Articular chondrocyte of knee joint (primary cell): Measurements from ENCODE around the gene PRR20D. TPM values are rescaled to one million over a fixed set of nuclear protein-coding genes. Genes with fewer than 3 reads are reported as not detected.

ENCODE experiments used
- small RNA-seq: library from RNA; depleted of rRNA; stranded (forward); fragments of <200 nt; gene quantifications from one replicate; pipeline ENCODE3, GENCODE V24; 2012
- total RNA-seq: library from RNA; depleted of rRNA; stranded (reverse); fragments of >200 nt; gene quantifications from 2 replicates; pipeline ENCODE4 v1.2.3, GENCODE V29; 2012

The PRR20D gene
- total RNA-seq = not detected in 2 replicates

DNA sequence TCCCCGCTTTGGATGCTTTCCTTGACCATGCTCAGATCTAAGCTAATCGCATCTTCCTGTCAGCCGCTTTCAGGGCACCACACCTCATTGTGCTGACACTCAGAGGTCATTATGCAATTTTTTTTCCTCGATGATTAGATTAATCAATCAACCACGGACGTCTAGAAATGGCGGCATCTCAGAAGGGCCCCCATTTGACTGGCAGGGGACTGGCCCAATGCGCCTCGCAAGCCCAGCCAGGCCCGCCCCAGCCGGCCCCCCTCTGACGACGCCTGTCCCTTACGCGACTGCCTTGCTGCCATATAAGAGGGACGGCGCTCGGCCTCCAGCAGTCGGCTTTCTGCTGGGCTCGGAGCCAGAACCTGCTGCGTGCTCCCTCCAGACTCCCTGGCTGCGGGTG is at the start of gene PRR20D:
Gene PRR20D (plus strand): TSS at position 301 of the 400 bp plus-strand sequence. CDS start 387 bp downstream, outside the sequence.

DNA sequence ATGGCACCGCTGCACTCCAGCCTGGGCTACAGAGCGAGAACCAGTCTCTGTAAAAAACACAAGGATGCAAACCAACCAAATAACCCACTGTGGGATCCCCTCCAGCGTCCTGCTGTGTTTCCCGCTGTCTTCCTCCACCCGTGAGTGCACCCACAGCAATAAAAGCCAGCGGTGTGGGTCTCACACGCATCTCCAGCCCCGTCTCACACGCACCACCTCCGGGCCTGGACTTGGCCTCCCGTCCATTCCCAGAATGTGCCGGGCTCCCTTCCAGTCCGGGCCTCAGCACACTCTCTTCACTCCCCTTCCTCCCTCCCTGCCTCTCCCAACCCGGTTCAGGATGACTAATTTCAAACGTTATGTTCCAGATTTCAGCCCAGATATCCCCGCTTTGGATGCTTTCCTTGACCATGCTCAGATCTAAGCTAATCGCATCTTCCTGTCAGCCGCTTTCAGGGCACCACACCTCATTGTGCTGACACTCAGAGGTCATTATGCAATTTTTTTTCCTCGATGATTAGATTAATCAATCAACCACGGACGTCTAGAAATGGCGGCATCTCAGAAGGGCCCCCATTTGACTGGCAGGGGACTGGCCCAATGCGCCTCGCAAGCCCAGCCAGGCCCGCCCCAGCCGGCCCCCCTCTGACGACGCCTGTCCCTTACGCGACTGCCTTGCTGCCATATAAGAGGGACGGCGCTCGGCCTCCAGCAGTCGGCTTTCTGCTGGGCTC is 20.0 kb upstream of the PRR20D start, which contains the start of gene PRR20A:
Gene PRR20A (plus strand): TSS at position 684 of the 734 bp plus-strand sequence. CDS start 387 bp downstream, outside the sequence.

DNA sequence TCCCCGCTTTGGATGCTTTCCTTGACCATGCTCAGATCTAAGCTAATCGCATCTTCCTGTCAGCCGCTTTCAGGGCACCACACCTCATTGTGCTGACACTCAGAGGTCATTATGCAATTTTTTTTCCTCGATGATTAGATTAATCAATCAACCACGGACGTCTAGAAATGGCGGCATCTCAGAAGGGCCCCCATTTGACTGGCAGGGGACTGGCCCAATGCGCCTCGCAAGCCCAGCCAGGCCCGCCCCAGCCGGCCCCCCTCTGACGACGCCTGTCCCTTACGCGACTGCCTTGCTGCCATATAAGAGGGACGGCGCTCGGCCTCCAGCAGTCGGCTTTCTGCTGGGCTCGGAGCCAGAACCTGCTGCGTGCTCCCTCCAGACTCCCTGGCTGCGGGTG is 13.2 kb upstream of the PRR20D start, which contains the start of gene PRR20B:
Gene PRR20B (plus strand): TSS at position 301 of the 400 bp plus-strand sequence. CDS start 387 bp downstream, outside the sequence.

DNA sequence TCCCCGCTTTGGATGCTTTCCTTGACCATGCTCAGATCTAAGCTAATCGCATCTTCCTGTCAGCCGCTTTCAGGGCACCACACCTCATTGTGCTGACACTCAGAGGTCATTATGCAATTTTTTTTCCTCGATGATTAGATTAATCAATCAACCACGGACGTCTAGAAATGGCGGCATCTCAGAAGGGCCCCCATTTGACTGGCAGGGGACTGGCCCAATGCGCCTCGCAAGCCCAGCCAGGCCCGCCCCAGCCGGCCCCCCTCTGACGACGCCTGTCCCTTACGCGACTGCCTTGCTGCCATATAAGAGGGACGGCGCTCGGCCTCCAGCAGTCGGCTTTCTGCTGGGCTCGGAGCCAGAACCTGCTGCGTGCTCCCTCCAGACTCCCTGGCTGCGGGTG is 6.7 kb upstream of the PRR20D start, which contains the start of gene PRR20C:
Gene PRR20C (plus strand): TSS at position 301 of the 400 bp plus-strand sequence. CDS start 387 bp downstream, outside the sequence.

DNA sequence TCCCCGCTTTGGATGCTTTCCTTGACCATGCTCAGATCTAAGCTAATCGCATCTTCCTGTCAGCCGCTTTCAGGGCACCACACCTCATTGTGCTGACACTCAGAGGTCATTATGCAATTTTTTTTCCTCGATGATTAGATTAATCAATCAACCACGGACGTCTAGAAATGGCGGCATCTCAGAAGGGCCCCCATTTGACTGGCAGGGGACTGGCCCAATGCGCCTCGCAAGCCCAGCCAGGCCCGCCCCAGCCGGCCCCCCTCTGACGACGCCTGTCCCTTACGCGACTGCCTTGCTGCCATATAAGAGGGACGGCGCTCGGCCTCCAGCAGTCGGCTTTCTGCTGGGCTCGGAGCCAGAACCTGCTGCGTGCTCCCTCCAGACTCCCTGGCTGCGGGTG is 6.5 kb downstream of the PRR20D start, which contains the start of gene PRR20E:
Gene PRR20E (plus strand): TSS at position 301 of the 400 bp plus-strand sequence. CDS start 387 bp downstream, outside the sequence.

Small RNAs within 50 kb of the gene (small RNA-seq; reads per million reads assigned to genes)
- gene PRR20FP = not detected

Other genes with a start within 250 kb of the PRR20D start
- not detected in 2 replicates for gene PRR20A, start 19.7 kb upstream of the PRR20D start, total RNA-seq
- gene PRR20B, start 13.1 kb upstream of the PRR20D start, total RNA-seq = not detected in 2 replicates
- not detected in 2 replicates for gene PRR20C, start 6.6 kb upstream of the PRR20D start, total RNA-seq
- gene PRR20E, start 6.6 kb downstream of the PRR20D start, total RNA-seq = not detected in 2 replicates